ENCODE data around the gene DVL1.

Gene DVL1

GRCh38 chr1:1340185-1340584 is 9.0 kb downstream of the DVL1 start:
- no peak for DNase-seq

- no peak for DNase-seq
Measured at GRCh38 chr1:1338278-1338677, 10.9 kb downstream of the DVL1 start.

GRCh38 chr1:1337793-1338147 is 11.4 kb downstream of the DVL1 start:
- DNase-seq: peak; percentile 35

DNA sequence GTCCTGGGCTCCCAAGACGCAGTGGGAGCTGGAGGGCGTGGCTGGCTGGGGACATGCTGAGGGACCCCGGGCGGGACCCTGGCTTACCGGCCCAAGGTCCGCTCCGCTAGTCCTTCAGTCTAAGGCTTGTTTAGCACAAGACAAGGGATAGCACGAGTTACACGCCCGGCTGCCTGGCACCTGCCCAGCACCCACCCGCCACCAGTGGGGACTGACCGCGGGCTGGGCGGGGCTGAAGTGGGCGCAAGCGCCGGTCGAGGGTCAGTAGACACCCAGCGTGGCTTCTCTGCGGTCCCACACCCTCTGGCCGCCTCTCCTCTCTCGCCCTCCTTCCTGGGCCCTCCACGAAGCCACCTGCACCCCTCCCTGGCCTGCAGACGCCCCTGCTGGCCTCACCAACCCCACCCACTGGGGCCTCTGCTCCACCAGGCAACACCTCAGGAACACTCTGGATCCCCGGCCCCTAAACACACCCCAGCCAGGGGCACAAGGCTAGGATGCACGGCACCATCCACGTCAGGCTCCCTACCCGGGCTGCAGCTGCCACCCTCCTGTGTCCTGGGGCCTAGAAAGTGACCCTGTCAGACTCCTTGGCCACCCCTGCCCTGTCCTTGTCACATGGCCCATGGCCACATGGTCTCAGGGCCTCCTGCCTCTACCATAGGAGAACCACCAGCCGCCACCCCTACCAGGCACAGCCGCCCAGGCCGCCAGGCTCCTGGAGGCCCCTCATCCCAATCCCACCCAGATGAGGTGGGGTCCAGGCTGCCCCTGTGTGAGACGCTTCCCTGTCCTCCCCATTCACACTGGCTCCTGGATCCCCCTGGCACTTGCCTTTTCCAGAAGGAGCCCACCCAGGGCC is 12.1 kb downstream of the DVL1 start:
- no peak for DNase-seq

DNA sequence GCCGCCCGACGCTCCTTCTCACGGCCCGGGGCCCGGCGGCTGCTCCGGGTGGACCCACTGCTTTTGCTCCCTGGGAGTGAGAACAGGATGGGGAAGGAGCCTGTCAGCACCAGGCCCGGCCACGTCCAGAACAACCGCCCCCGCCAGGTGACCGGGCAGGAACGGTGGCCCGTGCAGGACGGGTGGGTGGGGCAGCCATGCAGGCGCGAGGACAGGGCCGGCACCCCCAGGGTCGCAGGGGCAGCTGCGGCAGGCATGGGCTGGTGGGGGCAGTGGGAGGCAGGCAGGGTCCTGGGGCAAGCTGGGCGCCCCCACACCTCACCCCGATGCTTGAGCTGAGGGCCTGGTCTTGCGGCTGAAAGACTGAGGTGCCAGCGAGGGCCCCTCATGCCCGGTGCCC is 12.8 kb downstream of the DVL1 start:
- DNase-seq: no peak

DNA sequence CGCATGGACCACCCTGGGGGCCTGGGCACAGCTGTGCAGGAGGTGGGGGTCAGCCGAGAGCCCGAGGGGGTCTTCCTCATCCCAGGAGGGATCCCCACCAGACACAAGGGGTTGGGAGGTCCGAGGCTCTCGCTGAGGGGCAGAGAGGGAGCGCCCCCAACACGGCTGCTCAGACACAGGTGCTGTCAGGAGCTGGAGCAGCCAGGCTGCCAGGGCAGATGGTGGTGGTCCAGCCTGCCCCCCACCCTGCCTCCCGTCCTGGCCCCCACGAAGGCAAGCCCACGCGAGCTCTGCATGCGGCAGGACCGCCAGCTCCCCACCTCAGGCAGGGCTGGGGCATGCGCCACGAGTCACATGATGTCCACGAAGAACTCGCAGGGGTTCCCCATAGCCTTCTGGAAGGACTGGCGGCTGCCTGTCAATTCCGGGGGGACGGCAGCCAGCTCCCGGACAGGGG is 13.4 kb downstream of the DVL1 start:
- no peak for DNase-seq

GRCh38 chr1:1335283-1335682 is 13.9 kb downstream of the DVL1 start:
- DNase-seq: no peak

DNA sequence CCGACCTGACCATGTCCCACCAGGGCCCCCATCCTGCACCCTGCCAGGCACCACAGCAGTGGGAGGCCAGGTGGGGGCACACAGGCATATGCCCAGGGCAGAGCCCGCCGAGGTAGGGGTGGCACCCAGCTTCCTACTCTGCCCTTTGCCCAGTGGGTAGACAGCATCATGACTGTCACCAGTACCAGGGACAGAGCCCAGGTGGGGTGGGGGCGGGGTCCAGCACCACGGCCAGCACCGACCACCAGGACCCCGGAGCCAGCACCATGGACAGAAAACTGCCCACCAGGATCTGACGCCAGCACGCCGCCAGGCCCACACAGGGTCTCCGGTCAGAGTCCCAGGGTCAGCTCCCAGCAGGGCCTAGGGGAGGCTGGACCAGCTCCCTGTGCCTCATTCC is 14.4 kb downstream of the DVL1 start:
- DNase-seq: no peak

GRCh38 chr1:1333551-1334241 is 15.5 kb downstream of the DVL1 start:
- DNase-seq: no peak

GRCh38 chr1:1332774-1333480 is 16.3 kb downstream of the DVL1 start:
- DNase-seq: no peak

GRCh38 chr1:1332031-1332755 is 17.0 kb downstream of the DVL1 start:
- no peak for DNase-seq

DNA sequence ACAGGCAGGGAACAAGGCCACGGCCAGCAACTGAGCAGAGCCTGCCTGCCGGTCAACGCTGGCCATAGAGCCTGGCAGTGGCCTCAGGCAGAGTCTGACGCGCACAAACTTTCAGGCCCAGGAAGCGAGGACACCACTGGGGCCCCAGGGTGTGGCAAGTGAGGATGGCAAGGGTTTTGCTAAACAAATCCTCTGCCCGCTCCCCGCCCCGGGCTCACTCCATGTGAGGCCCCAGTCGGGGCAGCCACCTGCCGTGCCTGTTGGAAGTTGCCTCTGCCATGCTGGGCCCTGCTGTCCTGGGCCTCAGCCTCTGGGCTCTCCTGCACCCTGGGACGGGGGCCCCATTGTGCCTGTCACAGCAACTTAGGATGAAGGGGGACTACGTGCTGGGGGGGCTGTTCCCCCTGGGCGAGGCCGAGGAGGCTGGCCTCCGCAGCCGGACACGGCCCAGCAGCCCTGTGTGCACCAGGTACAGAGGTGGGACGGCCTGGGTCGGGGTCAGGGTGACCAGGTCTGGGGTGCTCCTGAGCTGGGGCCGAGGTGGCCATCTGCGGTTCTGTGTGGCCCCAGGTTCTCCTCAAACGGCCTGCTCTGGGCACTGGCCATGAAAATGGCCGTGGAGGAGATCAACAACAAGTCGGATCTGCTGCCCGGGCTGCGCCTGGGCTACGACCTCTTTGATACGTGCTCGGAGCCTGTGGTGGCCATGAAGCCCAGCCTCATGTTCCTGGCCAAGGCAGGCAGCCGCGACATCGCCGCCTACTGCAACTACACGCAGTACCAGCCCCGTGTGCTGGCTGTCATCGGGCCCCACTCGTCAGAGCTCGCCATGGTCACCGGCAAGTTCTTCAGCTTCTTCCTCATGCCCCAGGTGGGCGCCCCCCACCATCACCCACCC is 17.9 kb downstream of the DVL1 start, which contains the start of gene TAS1R3:
TAS1R3 (plus strand) TSS at position 213 of the 898 bp plus-strand sequence; CDS start at position 279, 66 bp downstream.
- DNase-seq: no peak

DNA sequence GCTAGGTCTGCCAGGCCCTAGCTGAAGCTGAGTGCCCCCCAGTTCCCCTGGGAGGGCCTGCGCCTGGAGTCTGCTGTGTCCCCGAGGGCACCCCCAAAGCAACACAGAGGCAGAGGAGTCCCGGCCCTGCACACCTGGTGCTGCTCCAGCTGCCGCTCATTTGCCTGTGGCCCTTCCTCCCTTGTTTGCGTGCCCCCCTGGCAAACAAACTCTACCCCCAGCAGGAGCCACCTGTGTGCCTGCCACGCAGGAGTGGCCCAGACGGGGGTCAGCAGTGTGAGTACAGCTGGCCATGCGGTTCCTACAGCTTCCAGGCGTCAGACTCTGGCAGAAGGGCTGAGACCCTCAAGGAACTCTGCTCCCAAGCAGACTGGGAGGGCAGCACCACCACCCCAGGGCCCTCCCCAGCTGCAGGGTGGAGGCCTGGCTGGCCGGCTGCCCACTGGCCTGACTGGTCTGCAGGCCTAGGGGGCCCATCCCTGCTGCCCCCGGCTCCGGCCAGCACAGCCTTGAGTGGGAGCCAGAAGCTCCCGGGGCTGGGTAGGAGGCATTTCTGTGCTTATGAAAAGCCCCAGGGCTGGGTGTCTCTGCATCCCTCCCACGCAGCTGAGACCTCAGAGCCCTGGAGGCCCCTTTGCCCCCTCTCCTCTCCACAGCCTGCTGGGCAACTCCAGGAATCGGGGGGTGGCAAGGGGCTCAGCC is 18.7 kb downstream of the DVL1 start:
- no peak for DNase-seq

- no peak for DNase-seq
Measured at GRCh38 chr1:1329304-1330210, 19.7 kb downstream of the DVL1 start.

GRCh38 chr1:1328254-1328653 is 21.0 kb downstream of the DVL1 start:
- no peak for DNase-seq

DNA sequence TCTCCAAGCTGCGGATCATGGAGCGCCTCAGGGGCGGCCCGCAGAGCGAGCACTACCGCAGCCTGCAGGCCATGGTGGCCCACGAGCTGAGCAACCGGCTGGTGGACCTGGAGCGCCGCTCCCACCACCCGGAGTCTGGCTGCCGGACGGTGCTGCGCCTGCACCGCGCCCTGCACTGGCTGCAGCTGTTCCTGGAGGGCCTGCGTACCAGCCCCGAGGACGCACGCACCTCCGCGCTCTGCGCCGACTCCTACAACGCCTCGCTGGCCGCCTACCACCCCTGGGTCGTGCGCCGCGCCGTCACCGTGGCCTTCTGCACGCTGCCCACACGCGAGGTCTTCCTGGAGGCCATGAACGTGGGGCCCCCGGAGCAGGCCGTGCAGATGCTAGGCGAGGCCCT is 21.9 kb downstream of the DVL1 start:
- DNase-seq: no peak

GRCh38 chr1:1326075-1326605 is 23.1 kb downstream of the DVL1 start:
- DNase-seq: no peak

DNA sequence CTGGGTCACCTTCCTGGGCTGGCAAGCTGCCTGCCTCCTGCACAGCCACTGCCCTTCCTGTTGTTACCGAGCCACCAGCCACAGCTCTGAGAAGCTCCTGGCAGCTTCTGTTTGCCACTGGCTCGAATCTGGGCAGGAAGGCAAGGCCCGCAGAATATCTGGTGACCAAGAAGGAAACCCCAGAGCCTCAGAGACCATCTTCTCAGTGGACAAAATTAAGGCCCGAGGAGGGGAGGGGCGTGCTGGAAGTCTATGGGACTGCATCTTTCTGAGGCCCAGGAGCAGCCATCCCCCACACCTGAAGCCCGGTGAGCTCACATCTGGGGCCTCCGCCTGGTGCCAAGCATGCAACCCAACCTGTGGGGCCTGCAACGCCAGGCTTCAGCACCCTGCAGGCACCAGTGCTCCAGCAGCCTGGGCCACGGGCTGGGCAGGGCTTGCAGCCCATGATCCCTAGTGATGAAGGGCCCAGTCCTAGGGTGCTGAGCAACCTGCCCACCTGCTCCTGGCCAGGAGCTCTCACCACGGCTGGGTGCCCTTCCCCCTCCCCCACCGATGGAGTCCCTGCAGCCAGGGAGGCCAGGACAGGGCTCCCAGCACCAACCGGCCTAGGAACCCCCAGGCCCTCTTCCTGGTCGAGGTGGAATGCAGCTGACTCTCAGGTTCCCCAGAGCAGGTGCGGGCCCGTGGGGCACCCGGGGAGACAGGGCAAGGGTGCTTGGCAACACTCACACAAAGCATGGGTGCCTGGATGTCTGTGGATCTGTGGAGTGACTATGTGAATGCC is 23.7 kb downstream of the DVL1 start:
- DNase-seq: no peak
